Epithelial cell of proximal tubule (primary cell): ENCODE results near the gene MPZL1. TPM values are rescaled to one million over a fixed set of nuclear protein-coding genes. Genes with fewer than 3 reads are reported as not detected.
"Not testable (repeated sequence)": the region's sequence is repeated elsewhere in the genome, so short reads cannot be mapped to it uniquely, and the experiment has no call there.

Source experiments
- DNase-seq: peaks from one replicate; pipeline ENCODE4 v3.0.0-alpha.2; 2011; ENCODE audit warnings: low read depth
- H3K4me3 ChIP-seq: 2 replicates; pipeline ENCODE4 v1.5.1; 2011; ENCODE audit warnings: low read depth, mild to moderate bottlenecking, low read length
- CTCF ChIP-seq: conservative IDR thresholded peaks from 2 replicates; pipeline ENCODE4 v1.5.1; 2012; ENCODE audit warnings: low read depth, mild to moderate bottlenecking, low read length
- total RNA-seq: library from RNA; depleted of rRNA; stranded (reverse); fragments of >200 nt; gene quantifications from 2 replicates; pipeline ENCODE4 v1.2.3, GENCODE V29; 2015

Gene MPZL1
- total RNA-seq, 1 donor from 2014 or later, result 43.0 TPM

GRCh38 chr1:167739752-167740151 is 18.0 kb downstream of the MPZL1 start:
- H3K4me3 ChIP-seq, result no peak overlapping the region
- DNase-seq, result no peak
- TF ChIP-seq CTCF, result no peak

DNA sequence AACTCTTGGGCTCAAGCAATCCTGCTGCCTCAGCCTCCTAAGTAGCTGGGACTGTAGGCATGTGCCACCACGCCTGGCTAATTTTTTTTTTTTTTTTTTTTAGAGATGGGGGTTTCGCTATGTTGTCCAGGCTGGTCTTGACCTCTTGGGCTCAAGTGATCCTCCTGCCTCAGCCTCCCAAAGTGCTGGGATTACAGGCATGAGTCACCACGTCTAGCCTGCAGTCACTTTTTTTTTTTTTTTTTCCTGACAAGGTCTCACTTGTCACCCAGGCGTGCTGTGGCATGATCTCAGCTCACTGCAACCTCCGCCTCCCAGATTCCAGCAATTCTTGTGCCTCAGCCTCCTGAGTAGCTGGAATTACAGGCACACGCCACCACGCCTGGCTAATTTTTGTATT is 19.3 kb downstream of the MPZL1 start:
- not testable (repeated sequence) for DNase-seq

GRCh38 chr1:167742392-167743057 is 20.7 kb downstream of the MPZL1 start:
- DNase-seq, result not testable (repeated sequence)

More for the DNA sequence above, 19.3 kb downstream of the MPZL1 start:
- H3K4me3 ChIP-seq, result not testable (repeated sequence)

DNA sequence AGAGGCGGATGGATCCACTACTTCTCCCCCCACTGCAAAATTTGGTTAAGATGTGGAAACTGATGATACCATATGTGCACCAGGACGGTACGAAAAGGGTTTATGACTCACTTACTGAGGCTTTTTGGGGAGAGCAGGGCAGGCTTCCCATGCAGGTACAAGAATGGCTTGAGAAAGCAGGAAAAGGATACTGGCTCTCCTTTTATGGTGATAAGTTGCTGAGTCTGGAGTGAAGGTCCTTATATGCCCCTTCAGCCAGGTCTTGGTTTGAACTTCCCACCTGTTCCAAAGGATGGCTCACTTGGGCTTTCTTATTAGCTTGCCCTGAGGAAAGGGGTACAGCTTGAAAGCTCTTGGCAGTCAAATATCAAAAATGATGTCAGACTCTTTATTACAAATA is 23.1 kb downstream of the MPZL1 start:
- no peak for DNase-seq
- no peak overlapping the region for H3K4me3 ChIP-seq
- no peak for TF ChIP-seq CTCF

More at GRCh38 chr1:167742392-167743057, 20.7 kb downstream of the MPZL1 start:
- H3K4me3 ChIP-seq, result not testable (repeated sequence)

DNA sequence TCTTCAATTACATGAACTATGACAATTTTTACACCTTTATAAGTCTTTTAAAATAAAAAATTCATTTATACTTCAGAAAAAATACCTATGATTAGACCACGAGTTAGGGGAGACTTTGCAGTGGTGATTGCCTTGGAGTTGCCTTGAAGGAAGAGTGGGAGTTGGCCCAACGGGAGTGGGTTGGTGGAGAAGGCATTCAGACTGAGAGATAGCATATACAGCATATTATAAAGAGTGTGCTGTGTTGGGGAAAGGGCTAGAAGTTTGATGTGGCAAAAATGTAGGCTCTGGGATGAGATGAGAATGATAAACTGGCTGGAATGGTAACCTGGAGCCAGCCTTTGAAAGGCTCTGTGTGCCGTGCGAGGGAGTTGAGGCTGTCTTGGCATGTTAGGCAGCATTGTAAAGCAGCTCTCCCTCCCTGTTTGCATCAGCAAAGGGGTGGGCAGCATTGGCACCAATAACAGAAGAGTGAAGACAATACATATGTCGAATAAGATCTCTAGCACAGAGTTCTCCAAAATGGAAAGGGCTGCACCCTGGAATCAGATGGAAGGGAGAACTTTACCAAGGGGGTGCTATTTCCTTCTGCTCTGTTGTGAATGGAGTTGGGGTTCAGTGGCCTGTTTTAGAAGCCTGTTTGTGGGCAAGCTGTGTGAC is 24.4 kb downstream of the MPZL1 start:
- no peak for DNase-seq
- no peak overlapping the region for H3K4me3 ChIP-seq

GRCh38 chr1:167746988-167747655 is 25.3 kb downstream of the MPZL1 start:
- no peak for DNase-seq
- TF ChIP-seq CTCF, result no peak
- H3K4me3 ChIP-seq, result no peak overlapping the region

More for the DNA sequence above, 24.4 kb downstream of the MPZL1 start:
- TF ChIP-seq CTCF, result no peak

- no peak for TF ChIP-seq CTCF
- no peak for DNase-seq
- no peak overlapping the region for H3K4me3 ChIP-seq
Measured at GRCh38 chr1:167747988-167748387, 26.2 kb downstream of the MPZL1 start.

DNA sequence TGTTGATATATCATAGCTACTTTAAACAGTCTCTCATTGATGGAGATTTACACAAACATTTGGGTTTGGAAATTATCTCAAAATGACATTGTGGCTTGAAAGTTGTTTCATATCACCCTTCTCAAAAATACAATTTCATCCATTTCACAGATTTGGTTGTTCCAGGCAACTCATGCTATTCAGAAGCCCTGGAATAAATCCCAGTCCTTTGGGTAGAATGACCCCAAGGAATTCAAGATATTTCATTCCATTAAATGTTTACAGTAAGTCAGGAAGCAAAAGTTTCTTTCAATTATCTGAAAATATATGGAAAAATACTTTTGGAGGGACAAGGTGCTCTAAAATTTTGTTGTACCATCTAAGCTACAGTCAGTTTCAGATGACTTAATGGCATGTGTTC is 27.1 kb downstream of the MPZL1 start:
- DNase-seq, result no peak
- H3K4me3 ChIP-seq, result no peak overlapping the region
- no peak for TF ChIP-seq CTCF
